A549 treated with CpdA at 1 μM for 4 hours (cell line): ENCODE data around the gene IFRD2. TPM values are rescaled to one million over a fixed set of nuclear protein-coding genes. Genes with fewer than 3 reads are reported as not detected.

Experiments used
- total RNA-seq: library from RNA; stranded (reverse); fragments of 200-300 nt; extraction: Qiagen RNA extraction; gene quantifications from 5 replicates; pipeline ENCODE4 v1.2.3, GENCODE V29; 2022; ENCODE audit warnings: low read depth

Gene IFRD2, protein sequence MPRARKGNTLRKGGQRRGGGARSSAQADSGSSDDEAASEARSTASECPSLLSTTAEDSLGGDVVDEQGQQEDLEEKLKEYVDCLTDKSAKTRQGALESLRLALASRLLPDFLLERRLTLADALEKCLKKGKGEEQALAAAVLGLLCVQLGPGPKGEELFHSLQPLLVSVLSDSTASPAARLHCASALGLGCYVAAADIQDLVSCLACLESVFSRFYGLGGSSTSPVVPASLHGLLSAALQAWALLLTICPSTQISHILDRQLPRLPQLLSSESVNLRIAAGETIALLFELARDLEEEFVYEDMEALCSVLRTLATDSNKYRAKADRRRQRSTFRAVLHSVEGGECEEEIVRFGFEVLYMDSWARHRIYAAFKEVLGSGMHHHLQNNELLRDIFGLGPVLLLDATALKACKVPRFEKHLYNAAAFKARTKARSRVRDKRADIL
- total RNA-seq: 73.1 to 96.7 TPM (median 94.7 TPM) in 5 replicates

DNA sequence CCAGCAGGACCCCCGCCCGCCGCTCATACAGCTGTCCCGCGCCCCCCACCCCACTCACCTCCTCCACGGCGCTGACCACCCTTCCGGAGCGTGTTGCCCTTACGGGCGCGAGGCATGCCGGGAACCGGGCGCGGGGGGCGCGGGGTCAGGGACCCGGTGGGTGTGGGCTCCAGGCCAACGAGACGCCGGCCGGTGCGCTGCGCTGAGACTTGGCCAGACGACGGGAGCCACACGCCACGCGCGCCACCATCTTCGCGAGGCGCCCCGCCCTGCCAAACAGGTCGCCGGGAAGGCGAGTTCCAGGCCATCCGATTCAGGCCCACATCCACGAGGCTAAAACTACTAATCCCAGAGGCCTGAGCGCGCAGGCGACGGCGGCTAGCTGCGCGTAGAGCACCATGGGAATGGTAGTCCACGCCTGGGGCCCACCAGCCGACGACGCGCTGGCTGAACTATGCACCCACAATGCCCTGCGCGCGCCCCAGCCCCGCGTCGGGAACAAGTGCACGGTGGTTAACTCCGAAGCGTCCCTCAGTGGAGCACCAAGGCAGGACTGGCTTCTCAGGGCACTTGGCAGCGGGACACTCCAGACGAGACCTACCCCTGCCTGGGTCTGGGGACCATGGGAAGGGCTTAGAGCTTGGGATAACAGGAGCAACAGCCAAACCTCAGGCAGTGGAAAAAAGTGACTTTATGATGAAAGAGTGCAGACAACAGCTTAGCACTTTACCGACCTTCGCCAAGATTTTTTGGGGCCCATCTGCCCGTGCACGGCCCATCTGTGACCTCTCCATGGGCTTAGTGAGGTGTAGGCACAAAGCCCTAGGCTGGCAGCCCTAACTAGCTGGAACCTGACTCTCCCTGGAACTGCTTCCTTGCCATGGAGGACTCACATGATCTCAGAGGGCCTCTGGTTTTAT is at the start of gene IFRD2:
Gene IFRD2 (minus strand): TSS at position 271 of the 920 bp plus-strand sequence. CDS start 155 bp downstream, at position 116.

GRCh38 chr3:50340448-50341329 is 48.5 kb upstream of the IFRD2 start, which contains the start of gene RASSF1:
Gene RASSF1, minus strand, starts transcription at chr3:50340836. Its CDS starts 31 bp downstream, at chr3:50340805.

DNA sequence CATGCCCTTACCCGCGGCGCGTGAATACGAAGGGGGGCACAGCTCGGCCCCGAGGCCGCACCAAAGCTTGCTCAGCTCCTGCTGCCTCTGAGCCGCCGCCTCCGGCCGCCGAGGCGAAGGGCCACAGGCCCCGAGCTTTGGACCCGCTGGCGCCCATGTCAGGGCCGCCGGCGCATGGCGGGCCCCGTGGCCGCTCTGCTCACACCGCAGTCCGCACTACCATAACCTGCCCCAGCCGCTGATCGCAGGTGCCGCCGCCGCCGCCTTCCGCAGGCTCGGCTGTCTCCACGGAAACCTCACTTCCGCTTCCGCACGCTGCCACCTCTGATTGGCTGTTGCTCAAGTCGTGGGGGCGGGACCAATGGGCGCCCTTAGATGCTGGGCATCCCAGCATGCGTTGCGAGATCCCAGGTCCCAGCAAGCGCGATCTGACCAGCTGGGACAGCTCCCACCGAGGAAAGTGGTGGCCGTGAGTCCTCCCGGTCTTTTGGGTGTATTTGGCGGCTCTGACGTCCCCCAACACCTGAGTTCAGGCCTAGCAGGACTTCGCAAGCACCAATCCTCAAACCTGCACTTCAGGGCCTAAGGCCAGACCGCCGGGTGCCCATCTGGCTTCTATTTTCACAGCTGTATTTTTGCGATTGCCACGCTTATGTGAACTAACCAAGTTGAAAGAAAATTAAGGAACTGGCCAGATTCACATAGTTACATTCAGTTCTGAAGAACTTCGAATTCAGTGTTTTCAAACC is 35.9 kb upstream of the IFRD2 start, which contains the start of gene TUSC2:
Gene TUSC2 (minus strand): TSS at position 281 of the 749 bp plus-strand sequence. CDS start 124 bp downstream, at position 157.

DNA sequence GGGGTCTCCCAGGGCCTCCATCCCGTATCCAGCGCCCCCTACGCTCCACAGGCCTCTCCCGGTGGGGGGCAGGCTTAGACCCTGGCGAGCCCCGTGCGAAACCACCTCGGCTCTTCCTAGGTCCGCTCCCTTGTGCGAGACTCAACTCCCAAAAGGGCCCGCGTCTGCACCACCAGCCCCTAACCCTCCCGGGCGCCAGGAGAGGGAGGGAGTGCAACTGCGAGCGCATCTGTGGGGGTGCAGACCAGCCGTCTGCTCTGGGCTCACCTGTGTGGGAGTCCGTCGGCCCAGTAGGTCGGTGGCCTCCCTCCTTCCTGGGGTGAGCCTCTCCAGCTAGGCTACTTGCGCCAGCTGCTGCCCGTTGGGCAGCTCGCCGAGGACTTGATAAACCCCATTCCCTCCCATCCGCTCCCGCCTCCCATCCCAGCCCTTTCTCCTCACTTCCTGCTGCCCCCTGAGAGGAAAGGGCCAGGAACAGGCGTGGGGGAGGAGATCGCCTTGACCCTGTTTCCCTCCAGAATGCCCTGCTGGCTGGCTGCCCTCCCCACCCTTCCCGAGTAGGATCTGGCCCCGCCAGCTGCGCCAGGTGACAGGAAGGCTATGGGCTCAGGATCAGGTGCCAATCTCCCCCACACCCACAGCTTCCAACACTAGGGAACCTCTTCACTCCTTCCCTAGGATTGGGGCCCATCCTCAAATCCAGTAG is 30.3 kb upstream of the IFRD2 start, which contains the start of gene HYAL2:
Gene HYAL2 (minus strand): TSS at position 360 of the 706 bp plus-strand sequence. CDS start 2,256 bp downstream, outside the sequence.

DNA sequence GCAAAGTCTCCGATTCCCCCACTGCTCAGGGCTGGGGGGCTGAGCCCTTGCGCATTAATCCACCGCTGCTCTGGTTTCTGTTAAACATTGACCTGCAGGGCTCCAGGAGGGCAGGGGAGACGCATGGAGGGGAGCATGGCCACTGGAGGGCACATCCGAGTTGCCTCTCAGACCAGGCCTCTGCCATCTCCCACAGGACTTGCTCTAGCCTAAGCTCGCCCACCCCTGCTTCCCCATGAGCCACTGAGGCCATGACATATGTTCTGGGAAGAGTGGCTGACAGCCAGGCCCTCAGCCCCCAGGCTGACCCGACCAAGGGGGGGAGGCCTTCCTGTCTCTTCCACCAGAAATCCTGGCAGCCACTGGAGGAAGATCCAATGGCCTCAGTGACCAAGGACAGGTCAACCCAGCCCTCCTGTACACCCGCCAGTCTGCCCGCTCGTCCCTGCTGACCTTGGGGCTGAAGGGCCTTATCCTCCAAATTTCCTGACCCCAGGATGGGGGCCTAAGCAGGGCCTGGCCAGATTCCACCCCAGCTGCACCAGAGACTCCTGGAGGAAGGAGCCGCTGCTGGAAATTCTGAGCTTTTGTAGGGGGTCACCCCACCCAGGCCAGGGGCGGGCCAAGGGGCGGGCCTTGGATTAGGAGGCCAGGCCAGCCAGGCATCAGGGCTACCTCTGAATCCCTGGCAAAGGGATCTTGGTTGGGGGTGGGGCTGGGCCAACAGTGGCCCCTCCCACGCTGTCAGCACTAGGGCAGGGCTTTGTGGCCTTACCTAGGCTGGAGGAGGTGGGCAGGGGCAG is 11.0 kb upstream of the IFRD2 start, which contains the start of gene HYAL1:
Gene HYAL1 (minus strand): TSS at position 562 of the 803 bp plus-strand sequence. CDS start 618 bp downstream, outside the sequence.

GRCh38 chr3:50298836-50299637 is 6.8 kb upstream of the IFRD2 start, which contains the start of the genes HYAL3 and NAA80:
Gene HYAL3, minus strand, starts transcription at chr3:50299405. Its CDS starts 3,803 bp downstream, at chr3:50295602.
Gene NAA80, minus strand, starts transcription at chr3:50299405. Its CDS starts 1,942 bp downstream, at chr3:50297463.

DNA sequence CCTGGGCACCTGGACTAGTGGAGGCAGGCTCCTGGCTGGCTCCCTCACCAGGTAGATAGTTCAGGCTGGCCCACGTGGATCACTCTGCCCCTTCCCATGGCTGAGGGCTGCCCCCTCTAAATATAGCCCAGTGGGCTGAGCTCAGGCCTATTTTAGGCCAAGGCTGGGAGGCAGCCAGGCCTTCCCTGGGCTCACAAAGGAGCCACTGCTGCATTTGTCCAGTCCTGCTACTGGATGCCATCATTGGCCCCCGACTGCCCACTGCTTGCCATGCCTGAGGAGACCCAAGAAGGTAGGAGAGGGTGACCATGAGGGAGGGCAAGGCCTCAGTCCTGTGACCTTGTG is 13.4 kb downstream of the IFRD2 start, which contains the start of gene LSMEM2:
Gene LSMEM2 (plus strand): TSS at position 208 of the 345 bp plus-strand sequence. CDS start 27 bp downstream, at position 235.

DNA sequence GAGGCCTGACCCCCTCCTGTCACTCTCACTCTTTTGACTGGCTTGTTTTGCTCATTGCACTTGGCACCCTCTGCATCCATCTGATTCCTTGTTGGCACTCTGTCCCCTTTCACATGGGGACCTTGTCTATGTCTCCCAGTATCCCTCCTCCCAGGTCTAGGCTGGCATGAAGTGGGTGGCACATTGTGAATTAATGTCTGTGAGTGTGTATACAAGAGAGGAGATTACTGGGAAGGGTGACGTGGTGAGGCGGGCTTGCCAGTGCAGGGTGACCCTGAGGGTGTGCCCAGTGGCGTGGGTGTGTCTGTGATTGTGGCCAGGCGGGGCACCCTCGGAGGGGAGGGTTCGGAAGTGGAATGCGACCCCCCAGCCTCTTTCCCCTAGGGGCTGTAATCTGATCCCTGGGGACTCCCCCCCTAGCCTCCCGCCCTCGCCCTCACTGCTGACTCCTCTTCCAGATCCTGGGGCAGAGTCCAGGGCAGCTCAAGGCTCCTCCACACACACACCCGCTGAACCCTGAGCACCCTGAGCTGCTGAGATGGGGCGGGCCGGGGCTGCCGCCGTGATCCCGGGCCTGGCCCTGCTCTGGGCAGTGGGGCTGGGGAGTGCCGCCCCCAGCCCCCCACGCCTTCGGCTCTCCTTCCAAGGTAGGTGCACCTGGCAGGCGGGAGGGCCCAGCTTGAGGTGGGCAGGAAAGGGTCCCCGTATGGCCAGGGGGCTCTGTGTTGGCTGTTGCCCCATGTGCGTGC is 23.4 kb downstream of the IFRD2 start, which contains the start of gene SEMA3B:
Gene SEMA3B (plus strand): TSS at position 445 of the 749 bp plus-strand sequence. CDS start 94 bp downstream, at position 539.

Other genes with a start within 250 kb of the IFRD2 start
- 30.1 to 34.5 TPM (median 32.8 TPM) in 5 replicates for gene RBM5, start 203.5 kb downstream of the IFRD2 start, total RNA-seq
- gene SEMA3F, start 137.1 kb downstream of the IFRD2 start, total RNA-seq: 7.1 to 10.5 TPM (median 10.0 TPM) in 5 replicates
- gene GNAT1, start 100.8 kb downstream of the IFRD2 start, total RNA-seq: 0.02 TPM in 1 of 5 replicates, not detected in the others
- gene SLC38A3, start 87.2 kb downstream of the IFRD2 start, total RNA-seq: 0.01 to 0.04 TPM in 2 of 5 replicates, not detected in the others
- 33.5 to 45.0 TPM (median 41.8 TPM) in 5 replicates for gene GNAI2, start 56.2 kb downstream of the IFRD2 start, total RNA-seq
- 4.8 to 9.3 TPM (median 6.9 TPM) in 5 replicates for gene SEMA3B, start 23.3 kb downstream of the IFRD2 start, total RNA-seq
- gene LSMEM2, start 13.3 kb downstream of the IFRD2 start, total RNA-seq: 0.05 to 0.14 TPM (median 0.13 TPM) in 3 of 5 replicates, not detected in the others
- 7.8 to 10.6 TPM (median 9.1 TPM) in 5 replicates for gene HYAL3, start 7.0 kb upstream of the IFRD2 start, total RNA-seq
- 5.1 to 7.7 TPM (median 6.0 TPM) in 5 replicates for gene NAA80, start 7.0 kb upstream of the IFRD2 start, total RNA-seq
- gene HYAL1, start 11.1 kb upstream of the IFRD2 start, total RNA-seq: 0.31 to 0.48 TPM (median 0.38 TPM) in 5 replicates
- gene HYAL2, start 30.3 kb upstream of the IFRD2 start, total RNA-seq: 18.8 to 27.5 TPM (median 23.2 TPM) in 5 replicates
- 21.8 to 37.7 TPM (median 36.6 TPM) in 5 replicates for gene TUSC2, start 35.8 kb upstream of the IFRD2 start, total RNA-seq
- gene RASSF1, start 48.4 kb upstream of the IFRD2 start, total RNA-seq: 16.4 to 20.7 TPM (median 18.7 TPM) in 5 replicates
- gene ZMYND10, start 53.3 kb upstream of the IFRD2 start, total RNA-seq: 0.36 to 1.3 TPM (median 0.91 TPM) in 5 replicates
- gene NPRL2, start 58.3 kb upstream of the IFRD2 start, total RNA-seq: 13.4 to 15.1 TPM (median 13.8 TPM) in 5 replicates
- gene CYB561D2, start 58.4 kb upstream of the IFRD2 start, total RNA-seq: 14.6 to 22.0 TPM (median 21.1 TPM) in 5 replicates
- gene TMEM115, start 67.1 kb upstream of the IFRD2 start, total RNA-seq: 37.1 to 46.1 TPM (median 45.8 TPM) in 5 replicates
- gene CACNA2D2, start 211.2 kb upstream of the IFRD2 start, total RNA-seq: 0.28 to 0.66 TPM (median 0.52 TPM) in 5 replicates